Bone marrow (tissue), 2 donors: ENCODE measurements around the gene PTRH2.
"Not testable (repeated sequence)": the region's sequence is repeated elsewhere in the genome, so short reads cannot be mapped to it uniquely, and the experiment has no call there.

ENCODE experiments used
- DNase-seq, 2 donors: peaks; one replicate each; lab custom pipeline; 2025; lab: John Stamatoyannopoulos, UW

The PTRH2 gene

GRCh38 chr17:59707149-59707970, at the start of gene PTRH2, which contains the start of gene VMP1:
TSS of gene PTRH2 (minus strand) at chr17:59707430. CDS start at chr17:59697978, 9,452 bp downstream.
TSS of gene VMP1 (plus strand) at chr17:59707654. CDS start at chr17:59731447, 23,793 bp downstream.
- peak; percentile 87 to 99 for DNase-seq

GRCh38 chr17:59756236-59756818, 49.1 kb upstream of the PTRH2 start:
- DNase-seq: no peak

DNA sequence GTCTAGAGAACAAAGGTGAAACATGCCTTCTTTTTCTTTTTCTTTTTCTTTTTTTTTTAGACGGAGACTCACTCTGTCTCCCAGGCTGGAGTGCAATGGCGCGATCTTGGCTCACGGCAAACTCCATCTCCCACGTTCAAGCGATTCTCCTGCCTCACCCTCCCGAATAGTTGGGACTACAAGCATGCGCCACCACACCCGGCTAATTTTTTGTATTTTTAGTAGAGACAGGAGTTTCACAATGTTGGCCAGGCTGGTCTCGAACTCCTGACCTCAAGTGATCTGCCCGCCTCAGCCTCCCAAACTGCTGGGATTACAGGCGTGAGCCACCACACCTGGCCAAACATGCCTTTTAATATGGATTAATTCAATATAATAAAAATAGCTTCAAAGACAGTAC, 47.8 kb upstream of the PTRH2 start:
- DNase-seq: not testable (repeated sequence)

GRCh38 chr17:59754552-59754951, 47.3 kb upstream of the PTRH2 start:
- DNase-seq: peak in 1 of 2 donors; percentile 66

DNA sequence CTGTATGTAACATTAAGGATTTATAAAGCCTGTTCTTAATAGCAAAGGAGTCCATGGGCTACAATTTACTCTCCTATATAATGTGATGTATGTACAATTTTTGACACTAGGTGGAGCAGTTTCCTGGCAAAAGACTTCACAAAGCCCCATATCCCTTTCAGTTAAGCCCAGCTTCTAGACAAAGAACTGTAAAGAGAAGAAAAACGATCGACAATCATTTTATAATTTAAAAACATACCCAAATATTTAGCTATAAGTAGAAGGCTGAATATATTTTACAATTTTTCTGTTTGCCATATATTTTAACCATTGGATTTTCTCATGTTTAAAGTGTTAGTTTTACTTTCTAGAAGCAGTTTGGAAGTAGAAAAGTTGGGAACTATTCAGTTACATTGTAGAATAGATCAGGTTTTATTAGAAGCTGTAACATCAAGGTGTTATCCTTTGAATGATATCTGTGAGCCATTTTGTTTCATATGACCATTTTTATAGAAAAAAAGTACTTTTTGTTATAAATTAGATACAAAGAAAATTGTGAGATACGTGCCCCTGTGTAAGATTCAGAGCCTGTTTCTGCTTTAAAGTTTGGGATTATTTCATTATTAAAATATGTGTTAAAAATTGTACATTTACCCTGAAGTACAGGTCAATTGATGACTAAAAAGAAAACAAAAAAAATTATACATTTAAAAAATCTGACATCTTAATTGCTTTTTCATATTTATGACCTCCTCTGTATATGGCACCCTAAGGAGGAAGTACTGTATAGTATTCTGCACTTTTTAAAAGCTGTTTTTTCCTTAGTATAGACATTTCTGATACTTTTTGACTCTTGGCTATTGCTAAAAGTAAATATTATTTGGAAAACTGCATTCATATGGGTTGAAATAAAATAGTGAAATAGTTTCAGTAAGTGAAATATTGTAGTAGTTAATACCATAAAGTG, 46.6 kb upstream of the PTRH2 start:
- peak in 1 of 2 donors; percentile 82 for DNase-seq

- DNase-seq: no peak
Observed at GRCh38 chr17:59752922-59753321, 45.7 kb upstream of the PTRH2 start.

DNA sequence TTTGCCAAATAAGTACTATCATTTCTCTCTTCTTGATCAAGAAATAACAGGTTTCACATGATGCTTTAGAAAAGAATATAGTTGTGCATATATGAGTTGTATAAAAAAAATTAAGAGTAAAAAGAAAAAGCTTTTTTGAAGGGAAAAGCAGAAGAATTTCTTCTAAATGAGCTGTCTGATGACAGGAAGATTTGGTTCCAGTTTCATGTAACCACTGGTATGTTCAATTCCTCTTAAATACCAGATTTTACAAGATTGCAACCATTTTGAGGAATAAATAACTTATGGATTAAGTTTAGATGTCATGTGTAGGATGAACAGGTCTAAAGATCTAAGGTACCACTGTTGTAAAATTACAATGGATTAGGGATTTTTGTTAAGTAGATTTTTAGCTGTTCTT, 45.2 kb upstream of the PTRH2 start:
- no peak for DNase-seq

DNA sequence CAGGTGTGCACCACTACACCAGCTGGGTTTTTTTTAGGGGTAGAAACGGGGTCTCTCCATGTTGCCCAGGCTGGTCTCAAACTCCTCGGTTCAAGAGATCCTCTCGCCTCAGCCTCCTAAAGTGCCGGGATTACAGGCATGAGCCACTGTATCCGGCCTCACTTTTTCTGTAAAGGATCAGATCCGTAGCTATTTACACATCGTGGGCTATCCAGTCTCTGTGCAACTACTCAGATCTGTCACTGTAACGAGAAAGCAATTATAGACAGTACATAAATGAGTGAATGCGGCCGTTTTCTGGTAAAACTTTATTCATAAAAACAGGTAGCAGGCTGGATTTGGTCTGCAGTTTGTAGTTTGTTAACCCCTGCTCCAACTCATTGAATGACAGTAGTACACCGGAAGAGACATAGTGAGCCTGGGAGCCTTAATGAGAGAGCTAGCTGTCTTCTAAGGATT, 44.8 kb upstream of the PTRH2 start:
- no peak for DNase-seq

DNA sequence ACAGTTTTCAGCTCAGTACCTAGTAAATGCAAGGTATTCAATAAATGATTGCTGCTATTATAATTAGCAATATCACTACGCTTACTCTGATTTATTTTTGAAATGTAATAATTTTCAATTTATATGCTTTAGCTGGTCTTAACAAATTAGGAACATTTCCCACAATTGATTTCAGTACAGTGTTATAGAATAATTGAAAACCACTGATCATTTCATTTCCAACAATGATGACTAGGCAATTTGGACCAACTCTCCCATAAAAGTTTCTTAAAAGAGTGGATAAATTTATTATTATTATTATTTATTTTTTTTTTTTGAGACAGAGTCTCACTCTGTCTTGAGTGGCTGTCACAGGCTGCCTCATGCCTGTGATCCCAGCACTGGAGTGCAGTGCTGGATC, 41.4 kb upstream of the PTRH2 start:
- no peak for DNase-seq

GRCh38 chr17:59746849-59747445, 39.7 kb upstream of the PTRH2 start:
- no peak for DNase-seq

GRCh38 chr17:59745040-59745439, 37.8 kb upstream of the PTRH2 start:
- DNase-seq: no peak

DNA sequence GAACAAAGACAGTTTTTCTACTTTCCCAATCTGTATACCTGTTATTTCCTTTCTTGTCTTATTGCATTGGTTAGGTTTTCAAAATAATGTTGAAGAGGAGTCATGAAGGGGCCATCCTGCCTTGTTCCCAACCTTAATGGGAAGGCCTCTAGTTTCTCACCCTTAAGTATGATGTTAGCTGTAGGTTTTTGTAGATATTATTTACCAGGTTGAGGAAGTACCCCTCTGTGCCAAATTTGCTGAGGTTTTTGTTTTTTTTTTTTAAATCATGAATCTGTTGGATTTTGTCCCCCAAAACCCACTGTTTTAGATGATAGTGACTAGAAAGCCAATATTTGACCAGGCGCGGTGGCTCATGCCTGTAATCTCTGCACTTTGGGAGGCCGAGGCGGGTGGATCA, 36.6 kb upstream of the PTRH2 start:
- no peak for DNase-seq

GRCh38 chr17:59737324-59737723, 30.1 kb upstream of the PTRH2 start:
- DNase-seq: no peak

- DNase-seq: no peak
Observed at GRCh38 chr17:59734226-59734625, 27.0 kb upstream of the PTRH2 start.

GRCh38 chr17:59733697-59734096, 26.5 kb upstream of the PTRH2 start:
- DNase-seq: no peak

DNA sequence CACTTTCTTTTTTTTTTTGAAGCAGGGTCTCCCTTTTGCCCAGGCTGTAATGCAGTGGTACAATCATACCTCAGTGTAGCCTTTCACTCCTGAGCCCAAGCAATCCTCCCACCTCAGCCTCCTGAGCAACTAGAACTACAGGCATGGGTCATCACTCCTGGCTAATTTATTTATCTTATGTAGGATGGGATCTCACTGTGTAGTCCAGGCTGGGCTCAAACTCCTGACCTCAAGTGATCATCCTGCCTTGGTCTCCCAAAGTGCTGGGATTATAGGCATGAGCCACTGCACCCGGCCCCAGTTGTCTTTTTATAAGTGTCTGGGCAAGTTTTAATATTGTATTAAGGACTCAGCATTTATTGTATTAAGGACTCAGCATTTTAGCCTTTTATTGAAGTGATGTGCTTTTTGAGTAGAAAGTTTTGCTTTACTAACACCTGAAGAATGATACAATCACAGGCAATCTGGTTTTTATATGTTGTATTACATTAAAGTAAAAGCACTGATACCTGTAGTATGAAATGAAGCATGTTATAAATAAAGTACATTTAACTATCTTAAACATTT, 23.1 kb upstream of the PTRH2 start:
- no peak for DNase-seq

DNA sequence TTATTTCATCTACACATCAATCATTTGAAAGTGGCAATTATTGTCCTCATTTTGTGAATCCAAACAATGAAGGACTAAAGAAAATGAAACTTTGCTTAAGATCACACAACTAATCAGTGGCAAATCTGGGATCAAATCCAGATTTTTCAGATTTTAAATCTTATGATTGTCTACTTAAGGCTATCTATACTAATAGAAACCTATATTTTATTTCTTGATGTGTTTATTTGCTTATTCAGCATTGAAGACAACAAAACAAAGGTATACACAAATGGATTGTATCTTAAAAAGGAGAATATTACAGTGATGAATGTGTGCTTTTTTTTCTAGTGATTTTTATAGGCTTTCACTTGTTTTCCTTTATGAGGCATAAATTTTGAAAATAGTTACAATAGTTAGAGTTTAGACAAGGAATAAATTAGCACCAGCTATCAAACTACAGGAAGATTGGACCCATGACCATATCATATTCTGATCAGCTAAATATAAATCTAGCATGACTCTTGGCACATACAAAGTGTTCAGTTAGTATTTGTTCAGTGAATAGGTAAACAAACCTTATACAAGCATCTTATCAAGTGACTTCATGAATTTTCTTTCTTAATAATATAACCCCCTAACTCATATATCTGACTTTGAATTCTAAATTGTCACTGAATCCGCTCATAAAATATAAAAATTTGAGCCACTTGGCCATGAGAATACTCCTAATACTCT, 20.7 kb upstream of the PTRH2 start:
- DNase-seq: no peak

DNA sequence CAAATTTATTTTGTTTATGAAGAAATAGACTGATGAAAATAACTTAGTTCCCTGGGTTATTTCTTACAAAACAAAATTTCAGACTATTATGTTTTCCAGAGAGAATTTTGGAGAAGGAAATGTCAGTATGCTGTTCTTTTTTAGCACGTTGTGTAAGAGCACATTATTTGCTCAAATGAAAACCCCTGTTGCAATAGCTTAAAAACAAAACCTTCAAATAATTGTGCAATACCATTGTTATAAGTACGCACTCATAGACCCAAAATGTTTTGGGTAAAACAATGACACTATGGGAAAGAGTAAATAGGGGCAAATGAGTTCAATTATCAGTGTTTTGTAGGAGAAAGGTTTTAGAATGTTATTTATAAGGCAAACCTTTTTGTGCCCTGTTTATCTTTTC, 18.5 kb upstream of the PTRH2 start:
- no peak for DNase-seq

DNA sequence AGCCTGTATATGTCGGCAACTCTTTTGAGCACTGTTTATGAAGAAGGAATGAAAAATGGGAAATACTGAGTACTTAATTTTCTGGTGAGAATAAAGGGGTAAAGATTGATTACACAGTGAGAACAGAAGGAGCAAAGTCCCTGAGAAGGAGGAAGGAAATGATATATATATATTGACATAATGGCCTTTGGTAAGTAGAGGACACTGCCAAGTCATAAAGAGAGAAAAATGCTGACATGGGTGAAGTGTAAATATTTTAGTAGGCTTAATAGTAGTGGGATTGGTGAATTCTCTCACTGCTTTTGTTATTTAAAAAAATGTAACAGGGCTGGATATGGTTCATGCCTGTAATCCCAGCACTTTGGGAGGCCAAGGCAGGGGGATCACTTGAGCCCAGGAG, 16.4 kb upstream of the PTRH2 start:
- no peak for DNase-seq

DNA sequence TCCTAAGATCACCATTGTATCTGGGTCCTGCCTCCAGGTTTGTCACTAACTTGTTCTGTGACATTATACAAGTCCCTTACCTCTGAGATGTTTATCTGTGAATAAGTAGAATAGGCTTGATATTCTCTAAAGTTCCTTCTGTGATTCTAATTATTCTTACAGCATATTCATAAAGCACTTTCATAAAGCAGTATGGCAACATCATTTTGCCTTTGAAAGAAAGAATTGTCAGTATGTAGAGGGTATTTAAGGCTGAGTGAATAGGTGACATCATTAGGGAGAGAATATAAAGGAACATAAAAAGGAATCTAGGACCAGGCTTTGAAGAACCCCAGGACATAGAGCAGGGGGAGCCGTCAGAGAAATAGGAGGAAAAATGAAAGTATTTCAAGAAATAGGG, 15.8 kb upstream of the PTRH2 start:
- DNase-seq: no peak

- no peak for DNase-seq
Observed at GRCh38 chr17:59722623-59723022, 15.4 kb upstream of the PTRH2 start.
